HCT116 (cell line): Measurements from ENCODE around the gene COMMD4. TPM values are rescaled to one million over a fixed set of nuclear protein-coding genes. Genes with fewer than 3 reads are reported as not detected.
"Not testable (repeated sequence)": the region's sequence is repeated elsewhere in the genome, so short reads cannot be mapped to it uniquely, and the experiment has no call there.

Experiments
- ATAC-seq: fragments of 200-7000 bp; cut with Tn5 transposase; 2 replicates; pipeline ENCODE4 v1.9.1; 2020; ENCODE audit warnings: mild to moderate bottlenecking, moderate library complexity
- BruUV-seq: library from RNA; stranded (reverse); fragments of 400-500 nt; replicated peaks from 2 replicates; lab custom pipeline; 2021; lab: Mats Ljungman, UMichigan
- CTCF ChIA-PET: fragments of 300-600 bp; sonication (Branson Sonifier 250); formaldehyde crosslinking; loops from one replicate; lab custom pipeline; 2021; ENCODE audit warnings: antibody characterized with exemption; lab: Charles Lee
- POLR2A ChIA-PET: fragments of 300-600, 350-600 bp; sonication (Branson Sonifier 250); formaldehyde crosslinking; loops from one replicate; lab custom pipeline; 2021; ENCODE audit warnings: antibody characterized with exemption; lab: Charles Lee
- RAD21 ChIA-PET, 2 experiments: fragments of 300-600 bp; sonication (Branson Sonifier 250); formaldehyde crosslinking; loops; one replicate each; lab custom pipeline; 2023; ENCODE audit warnings: low total read pairs in 2 of 2; ENCODE audit not compliant: uncharacterized antibody in 2 of 2, unreplicated experiment in 2 of 2, low non-redundant PET in 1 of 2; lab: Charles Lee
- DNase-seq: peaks from one replicate; pipeline ENCODE4 v3.0.0-alpha.2; 2010; ENCODE audit warnings: low read depth, low spot score
- H2AFZ ChIP-seq: fragments of 200-600 bp; shearing (Covaris generic), sonication (generic); 2 replicates; pipeline ENCODE4 v1.6.1; 2017; ENCODE audit warnings: low read depth, mixed run types, mixed read lengths, antibody characterized with exemption, low read length; ENCODE audit not compliant: poor library complexity, severe bottlenecking
- H3K27ac ChIP-seq: 2 replicates; pipeline ENCODE4 v1.5.1; 2012; ENCODE audit warnings: low read depth, low read length
- H3K27me3 ChIP-seq: fragments of 200-600 bp; sonication (generic); 2 replicates; pipeline ENCODE4 v1.6.1; 2016; ENCODE audit warnings: mixed run types, low read length, mixed read lengths; ENCODE audit not compliant: insufficient read depth
- H3K36me3 ChIP-seq, 2 experiments: fragments of 200-500 bp in 1 of 2; fragments of 200-600 bp in 1 of 2; sonication (Bioruptor generic) in 1 of 2; sonication (generic) in 1 of 2; 2 replicates each; pipeline versions ENCODE4 v1.5.1 to v1.6.1; 2014 to 2016; ENCODE audit warnings: low read length in 2 of 2, inconsistent platforms in 1 of 2, mixed read lengths in 1 of 2, mixed run types in 1 of 2; ENCODE audit not compliant: insufficient read depth in 2 of 2, control insufficient read depth in 1 of 2
- H3K4me1 ChIP-seq, 2 experiments: fragments of 200-600 bp in 1 of 2; sonication (generic) in 1 of 2; 2 replicates each; pipeline versions ENCODE4 v1.5.1 to v1.6.1; 2012 to 2017; ENCODE audit warnings: low read length in 2 of 2, inconsistent platforms in 1 of 2, mild to moderate bottlenecking in 1 of 2, mixed read lengths in 1 of 2, mixed run types in 1 of 2, moderate library complexity in 1 of 2; ENCODE audit not compliant: insufficient read depth in 2 of 2, control insufficient read depth in 1 of 2
- H3K4me2 ChIP-seq: fragments of 200-600 bp; sonication (generic); 2 replicates; pipeline ENCODE4 v1.6.1; 2017; ENCODE audit warnings: mixed run types, low read length, mixed read lengths
- H3K4me3 ChIP-seq, 2 experiments: fragments of 200-600 bp in 1 of 2; sonication (generic) in 1 of 2; replicated peaks in 1 of 2; 2 replicates each; pipeline ENCODE4 v1.5.1; 2011 to 2016; ENCODE audit warnings: low read length in 2 of 2, control low read depth in 1 of 2, low read depth in 1 of 2, mild to moderate bottlenecking in 1 of 2, mixed read lengths in 1 of 2, mixed run types in 1 of 2
- H3K79me2 ChIP-seq: fragments of 200-600 bp; sonication (generic); 2 replicates; pipeline ENCODE4 v1.6.1; 2017; ENCODE audit warnings: mild to moderate bottlenecking, mixed run types, low read length, moderate library complexity, mixed read lengths; ENCODE audit not compliant: insufficient read depth
- H3K9ac ChIP-seq: fragments of 200-600 bp; sonication (generic); 2 replicates; pipeline ENCODE4 v1.6.1; 2016; ENCODE audit warnings: low read length, mixed read lengths
- H3K9me2 ChIP-seq: fragments of 200-600 bp; sonication (generic), shearing (Covaris generic); 2 replicates; pipeline ENCODE4 v1.6.1; 2017; ENCODE audit warnings: mixed run types, mild to moderate bottlenecking, moderate library complexity; ENCODE audit not compliant: insufficient read depth
- H3K9me3 ChIP-seq, 2 experiments: fragments of 200-500 bp in 1 of 2; fragments of 200-600 bp in 1 of 2; sonication (Bioruptor generic) in 1 of 2; sonication (generic) in 1 of 2; 2 replicates each; pipeline ENCODE4 v1.6.1; 2014 to 2017; ENCODE audit warnings: low read length in 2 of 2, mixed read lengths in 2 of 2, inconsistent platforms in 1 of 2, low read depth in 1 of 2, mild to moderate bottlenecking in 1 of 2, mixed run types in 1 of 2, moderate library complexity in 1 of 2; ENCODE audit not compliant: control insufficient read depth in 1 of 2, insufficient read depth in 1 of 2
- H4K20me1 ChIP-seq: fragments of 200-600 bp; sonication (generic), shearing (Covaris generic); 2 replicates; pipeline ENCODE4 v1.6.1; 2017; ENCODE audit warnings: mixed run types, mild to moderate bottlenecking, moderate library complexity; ENCODE audit not compliant: insufficient read depth
- CBX3 ChIP-seq: IDR thresholded peaks from 2 replicates; pipeline ENCODE4 v1.6.1; 2012; ENCODE audit warnings: low read depth
- EGR1 ChIP-seq: IDR thresholded peaks from 2 replicates; pipeline ENCODE4 v1.6.1; 2012; ENCODE audit warnings: low read depth
- ELF1 ChIP-seq: IDR thresholded peaks from 2 replicates; pipeline ENCODE4 v1.6.1; 2012; ENCODE audit warnings: low read depth, borderline replicate concordance
- EZH2 ChIP-seq: fragments of 200-600 bp; sonication (generic); IDR thresholded peaks from 2 replicates; pipeline ENCODE4 v1.6.1; 2017; ENCODE audit warnings: antibody characterized with exemption, mixed run types
- EZH2phosphoT487 ChIP-seq: fragments of 200-600 bp; IDR thresholded peaks from 2 replicates; pipeline ENCODE4 v1.6.1; 2018; ENCODE audit warnings: antibody characterized with exemption, borderline replicate concordance
- POLR2AphosphoS5 ChIP-seq: IDR thresholded peaks from 2 replicates; pipeline ENCODE4 v1.6.1; 2011; ENCODE audit warnings: mild to moderate bottlenecking, low read depth, low read length, moderate library complexity
- TCF7L2 ChIP-seq: IDR thresholded peaks from 2 replicates; pipeline ENCODE4 v1.7.0; 2011; ENCODE audit warnings: borderline replicate concordance, inconsistent platforms; ENCODE audit not compliant: insufficient read depth, insufficient read length; ENCODE audit errors: extremely low read depth
- ZFX ChIP-seq: fragments of 450-650 bp; IDR thresholded peaks from 2 replicates; pipeline ENCODE4 v1.6.1; 2017
- intact Hi-C: fragments of 100-400 bp; cut with micrococcal nuclease; formaldehyde crosslinking; loops from 2 replicates; pipeline ENCODE4 v1.10.0; 2022
- total RNA-seq: library from RNA; stranded (reverse); gene quantifications from one replicate; pipeline ENCODE4 v1.2.1, GENCODE V29; 2021; ENCODE audit not compliant: unreplicated experiment
- TF ChIP-seq, protein P1 (sequence below), 3 experiments: fragments of 200-600 bp in 1 of 3; sonication (generic) in 1 of 3; IDR thresholded peaks in 2 of 3; conservative IDR thresholded peaks in 1 of 3; 2 replicates each; pipeline ENCODE4 v1.5.1; 2012 to 2017; ENCODE audit warnings: low read depth in 2 of 3, low read length in 2 of 3, antibody characterized with exemption in 1 of 3, borderline replicate concordance in 1 of 3, control low read depth in 1 of 3, mild to moderate bottlenecking in 1 of 3, mixed read lengths in 1 of 3, mixed run types in 1 of 3, moderate library complexity in 1 of 3; ENCODE audit not compliant: insufficient read depth in 1 of 3

Gene COMMD4
- total RNA-seq, 1 experiment from 2014 or later = 141 TPM

DNA sequence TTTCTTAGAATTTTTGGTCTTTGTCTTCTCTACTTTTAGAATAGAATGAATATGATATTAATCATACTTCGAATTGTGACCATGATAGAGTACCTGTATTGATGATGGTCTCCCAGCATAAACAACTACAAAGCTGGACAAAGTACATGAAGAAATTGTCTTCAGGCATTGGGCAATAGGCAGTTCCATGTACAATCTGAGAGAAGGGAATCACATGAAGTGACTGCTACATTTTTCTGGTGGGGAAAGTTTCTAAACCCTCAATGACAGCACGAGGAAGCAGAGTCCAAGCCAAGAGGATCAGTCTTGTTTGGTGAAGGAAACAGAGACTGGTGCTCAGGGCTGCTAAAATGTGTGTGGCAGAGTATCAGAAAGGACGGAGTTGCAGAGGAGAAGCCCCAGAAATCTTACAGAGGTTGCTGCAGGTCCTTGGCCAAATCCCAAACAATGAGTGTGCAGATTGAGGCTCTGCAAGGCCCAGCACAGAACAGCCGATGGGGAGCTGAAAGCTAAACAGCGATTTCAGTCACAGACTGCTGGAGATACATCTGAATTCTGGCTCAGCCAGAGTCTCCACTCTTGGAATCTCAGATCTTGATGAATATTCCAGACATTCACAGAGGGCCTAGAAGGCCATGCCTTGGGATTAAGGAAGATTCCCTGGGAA is 16.5 kb upstream of the COMMD4 start:
- H3K9me3 ChIP-seq, RAD21 ChIA-PET, CTCF ChIA-PET, H3K27ac ChIP-seq, DNase-seq, H3K9ac ChIP-seq, ATAC-seq, H3K9me2 ChIP-seq, H2AFZ ChIP-seq, H3K4me3 ChIP-seq, H3K4me1 ChIP-seq, intact Hi-C loops, H4K20me1 ChIP-seq, BruUV-seq, H3K36me3 ChIP-seq, H3K79me2 ChIP-seq, H3K27me3 ChIP-seq, H3K4me2 ChIP-seq: not testable (repeated sequence)
- POLR2A ChIA-PET = interaction anchor here (1.1 kb wide), 1 partner anchor 48 kb away, joined by 3 read pairs; no protein-coding TSS in a partner anchor

DNA sequence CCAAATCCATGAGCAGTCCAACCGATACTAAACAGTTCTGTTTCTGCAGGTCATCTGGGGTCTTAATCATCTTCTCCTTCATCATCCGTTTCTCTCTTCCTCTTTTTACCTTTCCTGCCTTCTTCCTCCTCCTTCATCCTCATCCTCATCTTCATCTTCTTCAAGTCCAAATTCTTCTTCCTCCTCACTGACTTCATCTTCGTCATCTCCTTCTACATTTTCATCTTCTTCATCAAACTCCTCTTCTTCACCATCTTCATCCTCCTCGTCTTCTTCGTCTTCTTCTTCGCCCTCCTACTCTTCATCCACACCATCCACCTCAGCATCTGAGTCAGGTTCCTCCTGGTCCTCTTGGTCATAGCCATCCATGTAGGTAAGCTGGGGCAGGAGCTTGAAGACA is 14.2 kb upstream of the COMMD4 start:
- H3K4me1 ChIP-seq = no peaks in the 10 kb centered on the region
- RAD21 ChIA-PET = no interaction called here

DNA sequence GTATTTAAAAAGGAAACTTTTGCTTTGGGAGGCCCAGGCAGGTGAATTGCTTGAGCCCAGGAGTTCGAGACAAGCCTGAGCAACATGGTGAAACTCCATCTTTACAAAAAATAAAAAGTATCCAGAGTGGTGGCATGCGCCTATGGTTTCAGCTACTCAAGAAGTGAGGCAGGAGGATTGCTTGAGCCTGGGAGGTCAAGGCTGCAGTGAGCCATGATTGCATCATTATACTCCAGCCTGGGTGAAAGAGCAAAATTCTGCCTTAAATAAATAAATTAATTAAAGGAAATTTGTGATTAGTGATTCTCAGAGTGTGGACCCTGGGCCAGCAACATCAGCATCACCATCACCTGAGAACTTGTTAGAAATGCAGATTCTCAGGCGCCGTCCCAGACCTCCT is 9.9 kb upstream of the COMMD4 start:
- no TSS peak for BruUV-seq
- ATAC-seq = no peak
- no peaks in the 10 kb centered on the region for H3K27me3 ChIP-seq
- TF ChIP-seq EGR1 (no peak), ZFX (no peak), ELF1 (no peak), CBX3 (no peak), POLR2AphosphoS5 (no peak), TCF7L2 (no peak)
- TF ChIP-seq, protein P1, sequence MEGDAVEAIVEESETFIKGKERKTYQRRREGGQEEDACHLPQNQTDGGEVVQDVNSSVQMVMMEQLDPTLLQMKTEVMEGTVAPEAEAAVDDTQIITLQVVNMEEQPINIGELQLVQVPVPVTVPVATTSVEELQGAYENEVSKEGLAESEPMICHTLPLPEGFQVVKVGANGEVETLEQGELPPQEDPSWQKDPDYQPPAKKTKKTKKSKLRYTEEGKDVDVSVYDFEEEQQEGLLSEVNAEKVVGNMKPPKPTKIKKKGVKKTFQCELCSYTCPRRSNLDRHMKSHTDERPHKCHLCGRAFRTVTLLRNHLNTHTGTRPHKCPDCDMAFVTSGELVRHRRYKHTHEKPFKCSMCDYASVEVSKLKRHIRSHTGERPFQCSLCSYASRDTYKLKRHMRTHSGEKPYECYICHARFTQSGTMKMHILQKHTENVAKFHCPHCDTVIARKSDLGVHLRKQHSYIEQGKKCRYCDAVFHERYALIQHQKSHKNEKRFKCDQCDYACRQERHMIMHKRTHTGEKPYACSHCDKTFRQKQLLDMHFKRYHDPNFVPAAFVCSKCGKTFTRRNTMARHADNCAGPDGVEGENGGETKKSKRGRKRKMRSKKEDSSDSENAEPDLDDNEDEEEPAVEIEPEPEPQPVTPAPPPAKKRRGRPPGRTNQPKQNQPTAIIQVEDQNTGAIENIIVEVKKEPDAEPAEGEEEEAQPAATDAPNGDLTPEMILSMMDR (IDR thresholded peaks at IDR 0.05 in 2 of 3, conservative IDR thresholded peaks at IDR 0.05 in 1 of 3; ENCODE audit: borderline replicate concordance in 1 of 3, insufficient read depth in 1 of 3, low read depth in 2 of 3, low read length in 2 of 3) = no peak
- no peak overlapping the region for H3K27ac ChIP-seq
- no peak overlapping the region for H3K9ac ChIP-seq
- H3K4me2 ChIP-seq = no peak overlapping the region
- H3K9me3 ChIP-seq = no peaks in the 10 kb centered on the region
- intact Hi-C loops = loop anchor here (2.0 kb wide), 1 partner anchor 21 kb away; the partner anchor contains the start of gene NEIL1
- H3K9me2 ChIP-seq = no peaks in the 10 kb centered on the region
- no peak for DNase-seq
- no peaks in the 10 kb centered on the region for H3K79me2 ChIP-seq
- H3K4me1 ChIP-seq = no peaks in the 10 kb centered on the region
- no peak overlapping the region for H3K4me3 ChIP-seq
- ChIA-PET RAD21 (no interaction called here), POLR2A (no interaction called here), CTCF (no interaction called here)
- H2AFZ ChIP-seq = no peak overlapping the region
- no peaks in the 10 kb centered on the region for H4K20me1 ChIP-seq
- no peaks in the 10 kb centered on the region for H3K36me3 ChIP-seq

More for the DNA sequence above, 14.2 kb upstream of the COMMD4 start:
- Histone ChIP-seq H3K27ac (no peak overlapping the region), H2AFZ (no peak overlapping the region), H3K79me2 (no peaks in the 10 kb centered on the region), H3K9me3 (no peaks in the 10 kb centered on the region), H3K27me3 (no peaks in the 10 kb centered on the region), H3K9ac (no peak overlapping the region), H4K20me1 (no peaks in the 10 kb centered on the region), H3K36me3 (no peaks in the 10 kb centered on the region), H3K4me3 (no peak overlapping the region)
- no TSS peak for BruUV-seq
- no peak for DNase-seq
- ChIA-PET CTCF (no interaction called here), POLR2A (no interaction called here)
- no peak for ATAC-seq
- intact Hi-C loops = no loop called here
- no peak for TF ChIP-seq EZH2phosphoT487
- TF ChIP-seq EZH2 = no peak
- TF ChIP-seq, all 23 proteins: peak for 0
- Histone ChIP-seq H3K4me2 (no peak overlapping the region), H3K9me2 (no peaks in the 10 kb centered on the region)
